PC-3 (cell line): ENCODE results near the gene LACTBL1.
"Not testable (repeated sequence)": the region's sequence is repeated elsewhere in the genome, so short reads cannot be mapped to it uniquely, and the experiment has no call there.

Experiments
- EZH2 ChIP-seq: fragments of 300-600 bp; sonication (generic); IDR thresholded peaks from one replicate; pipeline ENCODE4 v1.6.1; 2017; ENCODE audit warnings: antibody characterized with exemption, mild to moderate bottlenecking, low read length; ENCODE audit not compliant: unreplicated experiment
- TF ChIP-seq, protein P1 (sequence below): fragments of 300-600 bp; sonication (generic); conservative IDR thresholded peaks from 2 replicates; pipeline ENCODE4 v1.5.1; 2017; ENCODE audit warnings: antibody characterized with exemption, low read depth, mild to moderate bottlenecking, low read length

DNA sequence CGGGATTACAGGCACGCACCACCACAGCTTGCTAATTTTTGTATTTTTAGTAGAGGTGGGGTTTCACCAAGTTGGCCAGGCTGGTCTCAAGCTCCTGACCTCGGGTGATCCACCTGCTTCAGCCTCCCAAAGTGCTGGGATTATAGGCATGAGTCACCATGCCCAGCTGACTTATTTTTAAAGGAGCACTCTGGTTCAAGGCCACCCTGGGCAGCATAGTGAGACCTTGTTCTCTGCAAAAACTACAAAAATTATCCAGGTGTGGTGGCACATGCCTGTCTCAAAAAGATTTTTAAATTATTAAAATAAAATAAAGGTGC, 7.8 kb upstream of the LACTBL1 start:
- TF ChIP-seq, protein P1, sequence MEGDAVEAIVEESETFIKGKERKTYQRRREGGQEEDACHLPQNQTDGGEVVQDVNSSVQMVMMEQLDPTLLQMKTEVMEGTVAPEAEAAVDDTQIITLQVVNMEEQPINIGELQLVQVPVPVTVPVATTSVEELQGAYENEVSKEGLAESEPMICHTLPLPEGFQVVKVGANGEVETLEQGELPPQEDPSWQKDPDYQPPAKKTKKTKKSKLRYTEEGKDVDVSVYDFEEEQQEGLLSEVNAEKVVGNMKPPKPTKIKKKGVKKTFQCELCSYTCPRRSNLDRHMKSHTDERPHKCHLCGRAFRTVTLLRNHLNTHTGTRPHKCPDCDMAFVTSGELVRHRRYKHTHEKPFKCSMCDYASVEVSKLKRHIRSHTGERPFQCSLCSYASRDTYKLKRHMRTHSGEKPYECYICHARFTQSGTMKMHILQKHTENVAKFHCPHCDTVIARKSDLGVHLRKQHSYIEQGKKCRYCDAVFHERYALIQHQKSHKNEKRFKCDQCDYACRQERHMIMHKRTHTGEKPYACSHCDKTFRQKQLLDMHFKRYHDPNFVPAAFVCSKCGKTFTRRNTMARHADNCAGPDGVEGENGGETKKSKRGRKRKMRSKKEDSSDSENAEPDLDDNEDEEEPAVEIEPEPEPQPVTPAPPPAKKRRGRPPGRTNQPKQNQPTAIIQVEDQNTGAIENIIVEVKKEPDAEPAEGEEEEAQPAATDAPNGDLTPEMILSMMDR, result not testable (repeated sequence)
- TF ChIP-seq EZH2, result not testable (repeated sequence)
